Raji (cell line): ENCODE data around the gene KMO.

ENCODE experiments used
- POLR2A ChIP-seq: IDR thresholded peaks from 2 replicates; pipeline ENCODE4 v1.6.1; 2011; ENCODE audit warnings: low read depth, low read length, control low read depth; ENCODE audit not compliant: insufficient read depth

Gene KMO

GRCh38 chr1:241532162-241532531, at the start of gene KMO:
TSS of gene KMO (plus strand) at chr1:241532378. CDS start at chr1:241532445, 67 bp downstream.
- TF ChIP-seq POLR2A: no peak

GRCh38 chr1:241482761-241483250, 49.4 kb upstream of the KMO start:
- TF ChIP-seq POLR2A: no peak

GRCh38 chr1:241485145-241485544, 47.0 kb upstream of the KMO start:
- no peak for TF ChIP-seq POLR2A

- TF ChIP-seq POLR2A: no peak
Observed at GRCh38 chr1:241485554-241485992, 46.6 kb upstream of the KMO start.

GRCh38 chr1:241488739-241489138, 43.4 kb upstream of the KMO start:
- TF ChIP-seq POLR2A: no peak

- TF ChIP-seq POLR2A: no peak
Observed at GRCh38 chr1:241495741-241496140, 36.4 kb upstream of the KMO start.

GRCh38 chr1:241499910-241500309, 32.3 kb upstream of the KMO start:
- no peak for TF ChIP-seq POLR2A

- no peak for TF ChIP-seq POLR2A
Observed at GRCh38 chr1:241503444-241503843, 28.7 kb upstream of the KMO start.

- TF ChIP-seq POLR2A: no peak
Observed at GRCh38 chr1:241507189-241507863, 24.9 kb upstream of the KMO start.

GRCh38 chr1:241513378-241513777, 18.8 kb upstream of the KMO start:
- no peak for TF ChIP-seq POLR2A

GRCh38 chr1:241518476-241519307, 13.5 kb upstream of the KMO start:
- no peak for TF ChIP-seq POLR2A

GRCh38 chr1:241519308-241520079, 12.7 kb upstream of the KMO start, which contains the start of gene FH:
TSS of gene FH (minus strand) at chr1:241519755. CDS start at chr1:241519722, 33 bp downstream.
- TF ChIP-seq POLR2A: peak; percentile 95

GRCh38 chr1:241520080-241520465, 12.1 kb upstream of the KMO start:
- TF ChIP-seq POLR2A: no peak

GRCh38 chr1:241521718-241522117, 10.5 kb upstream of the KMO start:
- TF ChIP-seq POLR2A: no peak

GRCh38 chr1:241525026-241525425, 7.2 kb upstream of the KMO start:
- no peak for TF ChIP-seq POLR2A

GRCh38 chr1:241527146-241527545, 5.0 kb upstream of the KMO start:
- TF ChIP-seq POLR2A: no peak
